GM19043 (cell line): ENCODE results near the gene DOCK4.

Source experiments
- ATAC-seq: cut with Tn5 transposase; IDR thresholded peaks from one replicate; pipeline ENCODE4 v1.9.1; 2021; ENCODE audit warnings: low read depth; ENCODE audit not compliant: unreplicated experiment

DOCK4 gene

DNA sequence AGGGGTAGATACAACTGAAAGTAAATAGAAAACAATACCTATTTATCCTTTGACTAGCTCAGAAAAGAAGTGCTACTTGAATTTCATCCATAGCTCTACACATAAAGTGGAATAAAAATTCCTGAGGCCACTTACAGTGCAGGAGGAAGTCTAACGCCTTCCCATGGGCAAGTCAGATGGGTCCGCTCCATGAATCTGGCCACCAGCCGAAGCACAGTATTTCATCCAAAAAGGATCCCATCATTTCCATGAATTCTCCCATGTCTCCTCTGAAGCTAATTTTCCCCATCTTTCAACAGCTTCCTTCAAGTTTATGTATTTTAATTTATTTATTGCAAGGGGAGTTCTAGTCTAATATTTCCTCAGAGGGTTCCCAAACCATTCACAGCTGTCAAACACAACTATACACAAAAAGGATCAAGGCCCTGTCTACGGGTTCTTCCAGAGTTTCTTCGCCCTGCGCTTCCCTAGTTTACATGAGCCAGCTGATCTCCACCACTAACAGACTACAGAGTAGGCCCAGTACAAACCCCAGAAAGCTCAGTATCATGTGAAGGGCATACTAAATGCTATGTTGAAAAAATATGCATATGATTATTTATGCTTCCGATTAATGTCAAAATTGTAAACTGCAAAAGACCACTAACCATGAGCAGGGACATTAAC, 184.7 kb downstream of the DOCK4 start:
- ATAC-seq, result no peak

DNA sequence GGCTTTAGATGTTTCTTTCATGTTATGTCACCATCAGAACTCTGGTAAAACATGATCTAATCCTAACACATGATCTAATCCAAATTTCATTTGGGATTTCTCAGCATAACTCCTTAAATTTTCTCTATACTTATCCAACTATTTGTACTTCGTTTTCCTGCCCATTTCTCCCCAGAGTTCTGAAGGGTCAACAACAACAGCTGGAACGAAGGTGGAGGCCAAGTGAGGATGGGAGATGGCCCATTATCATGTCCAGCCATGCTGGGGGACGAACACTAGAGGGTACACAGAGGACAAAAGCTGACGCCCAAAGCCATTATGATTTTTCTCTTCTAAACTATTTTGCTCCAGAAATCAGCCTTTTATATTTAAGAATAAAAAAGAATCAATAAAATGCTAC, 185.4 kb downstream of the DOCK4 start:
- no peak for ATAC-seq

- ATAC-seq, result no peak
Observed at GRCh38 chr7:112019932-112020331, 186.3 kb downstream of the DOCK4 start.

GRCh38 chr7:112018305-112019030, 187.7 kb downstream of the DOCK4 start:
- no peak for ATAC-seq

GRCh38 chr7:112015146-112015545, 191.1 kb downstream of the DOCK4 start:
- ATAC-seq, result no peak

DNA sequence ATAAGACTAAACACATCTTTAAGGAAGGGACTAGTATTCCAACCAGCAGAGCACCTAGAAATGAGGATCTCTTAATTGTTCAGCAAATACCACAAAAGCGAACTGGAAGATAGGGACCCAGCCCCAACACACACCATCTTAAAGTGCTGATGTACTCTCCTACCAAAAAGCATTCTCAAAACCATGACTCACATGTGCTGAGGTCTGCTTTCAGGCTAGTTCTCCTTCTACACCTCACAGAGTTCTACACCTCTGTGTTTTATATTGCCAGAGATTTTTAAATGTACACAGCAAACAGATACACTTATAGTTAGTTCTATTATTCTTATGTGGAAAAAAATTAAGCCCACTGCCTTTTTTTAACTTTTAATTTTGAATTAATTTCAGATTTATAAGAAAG, 191.9 kb downstream of the DOCK4 start:
- no peak for ATAC-seq

- ATAC-seq, result no peak
Observed at GRCh38 chr7:112013274-112013673, 192.9 kb downstream of the DOCK4 start.

DNA sequence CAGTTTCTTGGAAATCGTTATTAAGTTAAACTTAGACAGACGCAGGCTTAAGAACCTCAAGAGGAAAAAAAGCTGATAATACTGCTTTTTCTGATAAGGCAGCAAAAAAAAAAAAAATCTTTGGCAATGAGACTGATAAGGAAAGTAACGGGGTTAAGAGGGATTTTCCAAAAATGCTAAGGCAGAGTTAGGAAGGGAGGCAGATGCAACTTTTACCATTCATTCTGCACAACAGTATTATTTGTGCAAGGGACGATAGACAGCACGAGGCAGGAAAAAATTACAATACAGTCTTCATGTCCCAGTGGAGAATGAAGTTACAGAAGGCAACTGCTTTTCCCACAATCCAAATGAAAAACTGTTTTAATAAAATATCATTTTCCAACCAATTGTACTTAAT, 194.0 kb downstream of the DOCK4 start:
- no peak for ATAC-seq

DNA sequence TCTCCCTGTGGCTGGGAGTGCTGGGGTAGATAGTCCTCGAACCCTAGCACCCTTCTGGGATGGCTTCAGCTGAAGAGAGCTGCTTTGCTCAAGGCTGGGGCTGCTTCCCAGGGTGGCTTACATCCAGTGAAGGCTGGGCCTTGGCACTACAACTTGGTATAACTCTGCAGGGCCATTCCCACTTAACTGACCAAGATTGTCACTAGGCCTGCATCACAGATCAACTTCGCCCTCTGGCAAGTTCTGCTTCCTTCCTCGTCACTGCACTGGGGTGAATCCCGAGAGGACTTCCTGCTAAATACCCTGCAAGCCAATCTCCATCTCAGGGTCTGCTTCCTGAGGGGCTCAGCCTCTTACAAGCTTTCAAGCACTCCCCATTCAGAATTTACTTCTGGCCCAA, 195.2 kb downstream of the DOCK4 start:
- ATAC-seq, result no peak

DNA sequence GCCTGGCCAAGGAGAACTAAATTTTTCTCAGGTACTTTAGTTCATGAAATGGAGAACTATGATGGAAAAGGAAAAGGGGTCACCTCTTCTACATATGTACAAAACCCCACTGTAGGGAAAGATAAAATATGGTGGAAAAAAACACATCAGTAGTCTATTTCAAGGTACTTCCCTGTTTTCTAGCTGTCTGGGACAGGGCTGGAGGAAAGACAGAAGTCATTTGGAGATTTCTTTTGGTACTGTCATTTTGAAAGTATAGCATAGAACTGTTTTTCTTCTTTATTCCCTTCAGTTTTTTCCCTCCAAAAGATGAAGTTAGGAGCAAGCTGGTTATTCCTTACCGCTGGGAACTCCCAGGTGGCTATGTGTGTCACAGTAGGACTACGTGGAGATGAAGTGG, 196.1 kb downstream of the DOCK4 start:
- ATAC-seq, result no peak

GRCh38 chr7:112009081-112009480, 197.1 kb downstream of the DOCK4 start:
- peak; percentile 61 for ATAC-seq

- ATAC-seq, result no peak
Observed at GRCh38 chr7:112007185-112007584, 199.0 kb downstream of the DOCK4 start.

DNA sequence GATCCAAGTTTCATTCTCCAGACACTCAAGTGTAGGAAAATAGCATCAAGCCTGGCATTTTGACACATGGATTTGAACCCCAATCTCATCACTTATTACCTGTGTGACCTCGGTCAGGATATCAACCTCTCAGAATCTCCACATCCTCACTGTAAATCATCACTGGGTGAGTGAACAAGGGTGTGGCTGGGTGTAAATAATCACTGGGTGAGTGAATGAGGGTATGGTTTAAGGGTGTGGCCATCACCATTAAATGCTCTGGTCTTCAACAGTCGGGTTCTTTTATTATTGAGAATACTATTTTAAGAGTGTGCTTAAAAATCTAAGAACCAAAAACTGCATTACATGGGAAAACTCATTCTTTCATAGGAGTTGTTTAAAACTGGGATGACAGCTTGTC, 200.1 kb downstream of the DOCK4 start:
- no peak for ATAC-seq

GRCh38 chr7:112005205-112005775, 200.9 kb downstream of the DOCK4 start:
- no peak for ATAC-seq

GRCh38 chr7:112001091-112001826, 204.9 kb downstream of the DOCK4 start:
- no peak for ATAC-seq

GRCh38 chr7:111998326-111998725, 207.9 kb downstream of the DOCK4 start:
- no peak for ATAC-seq

DNA sequence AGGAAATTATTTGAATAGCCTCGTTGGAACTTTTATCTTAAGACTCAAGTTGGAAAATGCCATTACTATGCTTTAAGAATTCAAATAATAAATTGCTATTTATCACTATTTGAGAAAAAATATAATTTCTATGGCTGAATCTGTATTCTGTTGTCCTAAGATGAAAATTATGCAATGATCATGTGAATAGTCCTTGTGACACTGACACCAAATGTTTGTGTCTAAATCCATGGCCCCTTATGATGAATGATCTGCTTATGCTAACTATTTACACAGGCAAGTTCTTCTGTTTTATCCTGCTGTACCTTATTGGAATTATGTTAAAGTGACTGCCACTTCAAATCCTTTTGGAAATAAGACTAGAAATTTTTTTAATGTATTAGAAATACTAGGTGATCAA, 208.7 kb downstream of the DOCK4 start:
- ATAC-seq, result no peak

GRCh38 chr7:111992601-111993000, 213.6 kb downstream of the DOCK4 start:
- no peak for ATAC-seq

- no peak for ATAC-seq
Observed at GRCh38 chr7:111990643-111991042, 215.6 kb downstream of the DOCK4 start.

GRCh38 chr7:111987886-111988285, 218.3 kb downstream of the DOCK4 start:
- ATAC-seq, result no peak

GRCh38 chr7:111987115-111987826, 218.9 kb downstream of the DOCK4 start:
- ATAC-seq, result no peak
